ENCODE measurements around the gene TMEM178B.

DNA sequence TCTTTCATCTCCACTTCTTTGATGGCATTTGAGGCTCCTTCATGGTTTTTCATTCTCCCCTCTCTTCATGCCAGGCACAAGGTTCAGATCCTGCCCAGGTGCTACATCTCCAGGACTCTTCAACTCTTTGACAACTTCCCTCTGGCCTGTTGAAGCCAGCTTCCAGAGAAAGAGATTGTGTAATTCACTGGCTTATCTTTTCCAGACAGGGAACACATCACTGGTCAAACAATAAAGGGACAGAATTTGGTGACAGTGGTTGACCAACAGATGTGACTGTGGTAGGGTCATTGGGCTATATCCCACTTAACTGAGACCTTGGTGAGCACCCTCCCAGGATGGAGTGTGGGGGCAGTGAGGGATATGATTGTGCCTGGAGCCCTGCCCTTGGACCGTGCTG is 365.9 kb downstream of the TMEM178B start:
- TF ChIP-seq, protein P1, sequence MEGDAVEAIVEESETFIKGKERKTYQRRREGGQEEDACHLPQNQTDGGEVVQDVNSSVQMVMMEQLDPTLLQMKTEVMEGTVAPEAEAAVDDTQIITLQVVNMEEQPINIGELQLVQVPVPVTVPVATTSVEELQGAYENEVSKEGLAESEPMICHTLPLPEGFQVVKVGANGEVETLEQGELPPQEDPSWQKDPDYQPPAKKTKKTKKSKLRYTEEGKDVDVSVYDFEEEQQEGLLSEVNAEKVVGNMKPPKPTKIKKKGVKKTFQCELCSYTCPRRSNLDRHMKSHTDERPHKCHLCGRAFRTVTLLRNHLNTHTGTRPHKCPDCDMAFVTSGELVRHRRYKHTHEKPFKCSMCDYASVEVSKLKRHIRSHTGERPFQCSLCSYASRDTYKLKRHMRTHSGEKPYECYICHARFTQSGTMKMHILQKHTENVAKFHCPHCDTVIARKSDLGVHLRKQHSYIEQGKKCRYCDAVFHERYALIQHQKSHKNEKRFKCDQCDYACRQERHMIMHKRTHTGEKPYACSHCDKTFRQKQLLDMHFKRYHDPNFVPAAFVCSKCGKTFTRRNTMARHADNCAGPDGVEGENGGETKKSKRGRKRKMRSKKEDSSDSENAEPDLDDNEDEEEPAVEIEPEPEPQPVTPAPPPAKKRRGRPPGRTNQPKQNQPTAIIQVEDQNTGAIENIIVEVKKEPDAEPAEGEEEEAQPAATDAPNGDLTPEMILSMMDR (IDR thresholded peaks at IDR 0.05; ENCODE audit: poor library complexity, severe bottlenecking), result no peak
- no peak for TF ChIP-seq EP300 (conservative IDR thresholded peaks at IDR 0.05; ENCODE audit: poor library complexity, severe bottlenecking)
- no peak for TF ChIP-seq MXI1 (conservative IDR thresholded peaks at IDR 0.05; ENCODE audit: poor library complexity, severe bottlenecking)
- TF ChIP-seq POLR2AphosphoS5 (IDR thresholded peaks at IDR 0.05), result no peak
- no peak for TF ChIP-seq TAF1 (IDR thresholded peaks at IDR 0.05; ENCODE audit: low read depth)
- TF ChIP-seq, protein P2, sequence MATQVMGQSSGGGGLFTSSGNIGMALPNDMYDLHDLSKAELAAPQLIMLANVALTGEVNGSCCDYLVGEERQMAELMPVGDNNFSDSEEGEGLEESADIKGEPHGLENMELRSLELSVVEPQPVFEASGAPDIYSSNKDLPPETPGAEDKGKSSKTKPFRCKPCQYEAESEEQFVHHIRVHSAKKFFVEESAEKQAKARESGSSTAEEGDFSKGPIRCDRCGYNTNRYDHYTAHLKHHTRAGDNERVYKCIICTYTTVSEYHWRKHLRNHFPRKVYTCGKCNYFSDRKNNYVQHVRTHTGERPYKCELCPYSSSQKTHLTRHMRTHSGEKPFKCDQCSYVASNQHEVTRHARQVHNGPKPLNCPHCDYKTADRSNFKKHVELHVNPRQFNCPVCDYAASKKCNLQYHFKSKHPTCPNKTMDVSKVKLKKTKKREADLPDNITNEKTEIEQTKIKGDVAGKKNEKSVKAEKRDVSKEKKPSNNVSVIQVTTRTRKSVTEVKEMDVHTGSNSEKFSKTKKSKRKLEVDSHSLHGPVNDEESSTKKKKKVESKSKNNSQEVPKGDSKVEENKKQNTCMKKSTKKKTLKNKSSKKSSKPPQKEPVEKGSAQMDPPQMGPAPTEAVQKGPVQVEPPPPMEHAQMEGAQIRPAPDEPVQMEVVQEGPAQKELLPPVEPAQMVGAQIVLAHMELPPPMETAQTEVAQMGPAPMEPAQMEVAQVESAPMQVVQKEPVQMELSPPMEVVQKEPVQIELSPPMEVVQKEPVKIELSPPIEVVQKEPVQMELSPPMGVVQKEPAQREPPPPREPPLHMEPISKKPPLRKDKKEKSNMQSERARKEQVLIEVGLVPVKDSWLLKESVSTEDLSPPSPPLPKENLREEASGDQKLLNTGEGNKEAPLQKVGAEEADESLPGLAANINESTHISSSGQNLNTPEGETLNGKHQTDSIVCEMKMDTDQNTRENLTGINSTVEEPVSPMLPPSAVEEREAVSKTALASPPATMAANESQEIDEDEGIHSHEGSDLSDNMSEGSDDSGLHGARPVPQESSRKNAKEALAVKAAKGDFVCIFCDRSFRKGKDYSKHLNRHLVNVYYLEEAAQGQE (IDR thresholded peaks at IDR 0.05; ENCODE audit: borderline replicate concordance), result no peak
- TF ChIP-seq RAD21 (conservative IDR thresholded peaks at IDR 0.05), result no peak
- no peak for TF ChIP-seq EZH2 (IDR thresholded peaks at IDR 0.05; ENCODE audit: borderline replicate concordance, insufficient read depth, low read length, poor library complexity, severe bottlenecking)

Measured in neural cell (in vitro differentiated cells).